Memory B cell (primary cell): Measurements from ENCODE around the gene DGKQ.

Source experiments
- ATAC-seq: fragments of 150-1000 bp; cut with Tn5 transposase; 2 replicates; pipeline ENCODE4 v1.10.0; 2021; ENCODE audit warnings: low read depth, mild to moderate bottlenecking, moderate library complexity
- DNase-seq, 2 donors: peaks; one replicate each; pipeline ENCODE4 v3.0.0; 2022; ENCODE audit warnings: low spot score in 2 of 2
- H3K27ac Mint-ChIP-seq: one replicate; pipeline ENCODE4 v1.8.0; 2022; ENCODE audit warnings: mild to moderate bottlenecking, moderate library complexity, mixed read lengths
- H3K27me3 Mint-ChIP-seq: one replicate; pipeline ENCODE4 v1.8.0; 2022; ENCODE audit warnings: mixed read lengths
- H3K36me3 Mint-ChIP-seq: one replicate; pipeline ENCODE4 v1.8.0; 2022; ENCODE audit warnings: mild to moderate bottlenecking, mixed read lengths
- H3K4me1 Mint-ChIP-seq: one replicate; pipeline ENCODE4 v1.8.0; 2022; ENCODE audit warnings: mixed read lengths
- H3K4me3 Mint-ChIP-seq: one replicate; pipeline ENCODE4 v1.8.0; 2022; ENCODE audit warnings: mild to moderate bottlenecking, moderate library complexity, mixed read lengths
- H3K9me3 Mint-ChIP-seq: one replicate; pipeline ENCODE4 v1.8.0; 2022; ENCODE audit warnings: mixed read lengths

DGKQ gene

GRCh38 chr4:960140-960635, 13.2 kb downstream of the DGKQ start:
- Mint-ChIP-seq H3K27ac (no peak overlapping the region), H3K9me3 (no peaks in the 10 kb centered on the region), H3K4me1 (peaks cover 4% of the 10 kb centered on the region), H3K4me3 (no peak overlapping the region), H3K36me3 (peaks cover 14% of the 10 kb centered on the region), H3K27me3 (no peaks in the 10 kb centered on the region)
- ATAC-seq (no peak), DNase-seq (no peak)

- no peaks in the 10 kb centered on the region for H3K9me3 Mint-ChIP-seq
- H3K27me3 Mint-ChIP-seq, result no peaks in the 10 kb centered on the region
- H3K27ac Mint-ChIP-seq, result no peak overlapping the region
- DNase-seq (no peak), ATAC-seq (no peak)
- no peak overlapping the region for H3K4me3 Mint-ChIP-seq
- peaks cover 4% of the 10 kb centered on the region for H3K4me1 Mint-ChIP-seq
- peaks cover 16% of the 10 kb centered on the region for H3K36me3 Mint-ChIP-seq
Measured at GRCh38 chr4:959338-960139, 13.8 kb downstream of the DGKQ start.

GRCh38 chr4:958696-959337, 14.6 kb downstream of the DGKQ start:
- H3K4me3 Mint-ChIP-seq, result no peak overlapping the region
- no peaks in the 10 kb centered on the region for H3K9me3 Mint-ChIP-seq
- H3K36me3 Mint-ChIP-seq, result peaks cover 18% of the 10 kb centered on the region

GRCh38 chr4:958314-958665, 15.1 kb downstream of the DGKQ start:
- no peak overlapping the region for H3K27ac Mint-ChIP-seq
- no peaks in the 10 kb centered on the region for H3K27me3 Mint-ChIP-seq
- H3K4me3 Mint-ChIP-seq, result no peak overlapping the region
- ATAC-seq (no peak), DNase-seq (no peak)
- peaks cover 18% of the 10 kb centered on the region for H3K36me3 Mint-ChIP-seq
- H3K4me1 Mint-ChIP-seq, result peaks cover 4% of the 10 kb centered on the region
- H3K9me3 Mint-ChIP-seq, result no peaks in the 10 kb centered on the region

More at GRCh38 chr4:958696-959337, 14.6 kb downstream of the DGKQ start:
- Mint-ChIP-seq H3K4me1 (peaks cover 4% of the 10 kb centered on the region), H3K27me3 (no peaks in the 10 kb centered on the region), H3K27ac (no peak overlapping the region)
- ATAC-seq, result no peak
- no peak for DNase-seq

GRCh38 chr4:957581-958313, 15.6 kb downstream of the DGKQ start:
- Mint-ChIP-seq H3K4me1 (peaks cover 4% of the 10 kb centered on the region), H3K27ac (no peak overlapping the region), H3K4me3 (no peak overlapping the region), H3K27me3 (no peaks in the 10 kb centered on the region), H3K36me3 (peaks cover 21% of the 10 kb centered on the region), H3K9me3 (no peaks in the 10 kb centered on the region)
- DNase-seq, result no peak
- ATAC-seq, result no peak

- peaks cover 6% of the 10 kb centered on the region for H3K4me1 Mint-ChIP-seq
- ATAC-seq (no peak), DNase-seq (no peak)
- peaks cover 22% of the 10 kb centered on the region for H3K36me3 Mint-ChIP-seq
- no peak overlapping the region for H3K4me3 Mint-ChIP-seq
- H3K27ac Mint-ChIP-seq, result no peak overlapping the region
- H3K27me3 Mint-ChIP-seq, result no peaks in the 10 kb centered on the region
- H3K9me3 Mint-ChIP-seq, result no peaks in the 10 kb centered on the region
Measured at GRCh38 chr4:957231-957580, 16.2 kb downstream of the DGKQ start.

- peaks cover 22% of the 10 kb centered on the region for H3K36me3 Mint-ChIP-seq
- no peak for DNase-seq
Measured at GRCh38 chr4:956531-957230, 16.7 kb downstream of the DGKQ start.

GRCh38 chr4:955931-956381, 17.4 kb downstream of the DGKQ start:
- Mint-ChIP-seq H3K4me3 (no peak overlapping the region), H3K4me1 (peaks cover 3% of the 10 kb centered on the region), H3K27me3 (no peaks in the 10 kb centered on the region), H3K27ac (no peak overlapping the region), H3K9me3 (no peaks in the 10 kb centered on the region), H3K36me3 (peaks cover 24% of the 10 kb centered on the region)
- DNase-seq (no peak), ATAC-seq (no peak)

More at GRCh38 chr4:956531-957230, 16.7 kb downstream of the DGKQ start:
- Mint-ChIP-seq H3K9me3 (no peaks in the 10 kb centered on the region), H3K4me1 (peaks cover 3% of the 10 kb centered on the region), H3K27ac (no peak overlapping the region), H3K27me3 (no peaks in the 10 kb centered on the region), H3K4me3 (no peak overlapping the region)
- no peak for ATAC-seq

GRCh38 chr4:955161-955921, 18.0 kb downstream of the DGKQ start:
- Mint-ChIP-seq H3K4me3 (no peak overlapping the region), H3K36me3 (peaks cover 27% of the 10 kb centered on the region), H3K27ac (no peak overlapping the region), H3K9me3 (no peaks in the 10 kb centered on the region), H3K4me1 (peaks cover 7% of the 10 kb centered on the region), H3K27me3 (no peaks in the 10 kb centered on the region)
- no peak for DNase-seq
- no peak for ATAC-seq

- Mint-ChIP-seq H3K27ac (no peak overlapping the region), H3K4me1 (peaks cover 7% of the 10 kb centered on the region), H3K9me3 (no peaks in the 10 kb centered on the region), H3K27me3 (no peaks in the 10 kb centered on the region), H3K4me3 (no peak overlapping the region), H3K36me3 (peaks cover 27% of the 10 kb centered on the region)
- DNase-seq (no peak), ATAC-seq (no peak)
Measured at GRCh38 chr4:954211-955020, 19.0 kb downstream of the DGKQ start.

GRCh38 chr4:953574-953915, 19.8 kb downstream of the DGKQ start:
- Mint-ChIP-seq H3K27me3 (no peaks in the 10 kb centered on the region), H3K36me3 (peaks cover 26% of the 10 kb centered on the region), H3K4me3 (no peak overlapping the region), H3K4me1 (peaks cover 7% of the 10 kb centered on the region), H3K9me3 (no peaks in the 10 kb centered on the region), H3K27ac (no peak overlapping the region)
- ATAC-seq, result no peak
- DNase-seq, result no peak

- no peaks in the 10 kb centered on the region for H3K27me3 Mint-ChIP-seq
Measured at GRCh38 chr4:952881-953573, 20.3 kb downstream of the DGKQ start.

More at GRCh38 chr4:952881-953573, 20.3 kb downstream of the DGKQ start:
- no peak for ATAC-seq
- Mint-ChIP-seq H3K4me3 (no peak overlapping the region), H3K9me3 (no peaks in the 10 kb centered on the region), H3K27ac (no peak overlapping the region), H3K36me3 (peaks cover 25% of the 10 kb centered on the region), H3K4me1 (peaks cover 7% of the 10 kb centered on the region)
- DNase-seq, result no peak
